Stimulated activated CD4-positive, alpha-beta T cell treated with anti-CD3 and anti-CD28 coated beads, Interleukin-4, amount 100 ng/mL, for 4 hours (primary cell): ENCODE measurements around the gene PCSK5.

Experiments used
- DNase-seq, 2 experiments: peaks; one replicate each; pipeline ENCODE4 v3.0.0-alpha.2; 2020

The PCSK5 gene

DNA sequence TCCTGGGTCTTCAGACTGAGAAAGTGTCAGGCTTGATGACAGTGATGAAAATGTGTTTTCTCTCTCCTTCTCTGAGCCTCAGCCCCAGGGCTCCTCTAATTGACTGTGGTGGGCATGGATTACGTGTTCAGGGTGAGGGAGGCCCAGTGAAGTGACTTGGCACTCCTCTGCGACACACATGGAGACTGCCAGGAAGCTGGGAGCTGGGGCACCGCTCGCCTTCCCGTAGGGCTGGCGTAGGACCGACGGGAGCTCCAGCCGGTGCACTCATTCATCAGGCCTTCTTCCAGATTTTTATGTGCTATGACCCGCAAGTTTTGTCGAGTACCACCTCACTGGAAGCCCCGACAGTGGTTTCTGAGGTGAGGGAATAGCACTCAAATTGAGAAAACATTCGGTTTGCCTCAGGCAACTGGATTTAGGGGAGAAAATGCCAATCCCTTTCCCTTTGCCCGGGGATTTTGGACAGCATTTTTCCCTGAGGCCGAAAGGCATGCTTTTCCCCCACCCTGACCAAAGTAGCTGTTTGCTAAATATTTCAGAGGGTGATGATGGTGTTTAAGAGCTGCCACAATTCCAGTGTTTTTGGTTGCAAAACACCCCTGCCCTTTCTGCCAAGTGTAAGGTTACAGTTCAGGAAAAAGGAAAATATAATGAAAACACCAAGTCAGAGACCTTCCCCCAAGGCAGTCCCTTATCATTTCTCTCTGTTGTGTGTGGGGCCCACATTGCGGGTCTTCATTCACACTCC lies 83.7 kb downstream of the PCSK5 start:
- no peak for DNase-seq

DNA sequence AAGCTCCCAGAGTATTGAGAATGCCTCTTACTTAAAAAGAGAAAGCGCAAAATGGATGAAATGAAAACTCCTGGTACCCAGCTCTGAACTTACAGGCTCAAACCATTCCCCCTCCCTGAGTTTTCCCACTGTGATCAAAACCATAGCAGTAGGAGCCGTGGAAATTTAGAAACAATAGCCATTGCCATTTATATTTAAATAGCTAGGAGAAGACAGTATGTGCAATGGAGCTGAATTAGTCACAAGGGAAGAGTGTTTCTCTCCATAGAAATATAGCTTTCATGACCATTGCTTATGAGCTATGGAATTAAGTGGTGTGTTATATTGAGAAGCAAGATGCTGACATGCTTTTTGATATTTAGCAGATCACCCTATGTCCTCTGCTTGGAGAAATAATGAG lies 84.6 kb downstream of the PCSK5 start:
- no peak for DNase-seq

DNA sequence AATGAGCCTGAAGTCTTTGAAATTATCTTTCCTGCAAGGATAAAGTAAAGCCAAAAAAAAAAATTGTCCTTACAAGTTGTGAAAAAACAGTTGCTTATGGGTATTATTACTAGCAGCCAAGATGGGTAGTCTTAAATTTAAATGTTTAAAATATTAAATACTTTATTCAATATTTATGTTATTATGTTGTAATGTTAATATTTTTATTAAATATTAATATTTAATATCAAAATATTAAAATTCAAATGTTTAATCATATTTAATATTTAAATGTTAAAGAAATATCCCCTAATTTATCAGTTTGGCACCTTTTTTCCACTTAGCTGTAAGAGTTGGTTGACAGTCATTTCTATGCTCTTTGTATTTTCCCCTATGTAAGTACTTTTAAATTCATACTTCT lies 86.1 kb downstream of the PCSK5 start:
- no peak for DNase-seq

DNA sequence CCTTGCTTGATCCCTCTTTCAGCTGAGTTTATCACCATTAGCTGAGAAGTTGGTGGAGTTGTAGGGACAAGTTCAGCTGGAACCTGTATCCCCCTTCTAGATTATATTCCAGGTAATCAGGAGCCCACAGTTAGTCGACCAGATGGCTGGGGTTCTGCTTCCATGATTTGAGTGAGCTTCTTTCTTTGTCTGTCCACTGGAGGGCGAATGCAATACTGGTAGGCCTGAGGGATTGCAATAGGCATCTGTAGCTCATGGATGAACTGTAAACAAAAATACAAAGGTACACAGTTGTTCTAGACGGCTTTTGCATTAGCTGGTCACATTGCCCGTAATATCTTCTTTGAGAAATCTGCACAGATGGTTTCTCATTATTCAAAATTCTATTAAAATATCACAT lies 88.9 kb downstream of the PCSK5 start:
- no peak for DNase-seq

DNA sequence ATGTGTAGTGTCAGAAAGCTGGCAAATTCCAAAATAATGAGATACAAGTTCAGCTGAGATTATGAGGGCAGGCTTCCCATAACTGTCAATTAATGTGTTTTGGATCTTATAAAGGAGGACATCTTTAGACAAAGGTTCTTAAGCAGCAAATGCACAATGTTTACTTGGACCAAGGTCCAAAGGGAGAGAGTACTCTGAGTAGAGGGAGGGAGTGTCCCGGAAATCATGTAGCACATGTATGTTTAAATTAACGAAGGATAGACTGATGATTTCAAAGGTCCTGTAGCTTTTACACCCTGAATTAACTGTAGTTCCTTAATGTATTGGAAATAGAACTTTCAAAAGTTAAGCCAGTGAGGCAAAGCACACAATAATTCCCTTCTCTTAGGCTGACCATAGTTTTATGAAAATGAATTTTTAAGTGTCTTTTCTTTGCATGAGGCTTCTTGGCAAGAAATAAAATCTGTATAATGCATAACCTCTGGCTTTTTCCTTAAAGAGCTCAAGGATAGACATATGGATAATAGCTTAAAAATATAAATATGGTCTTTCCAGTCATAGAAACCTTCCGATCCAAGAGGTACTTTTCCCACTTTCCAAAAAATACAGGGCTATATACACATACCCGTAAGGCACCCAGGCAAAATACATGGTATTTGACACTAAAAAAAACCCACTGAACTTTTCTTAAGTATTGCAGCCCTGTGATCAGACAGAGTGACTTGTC lies 93.0 kb downstream of the PCSK5 start:
- DNase-seq: no peak

DNA sequence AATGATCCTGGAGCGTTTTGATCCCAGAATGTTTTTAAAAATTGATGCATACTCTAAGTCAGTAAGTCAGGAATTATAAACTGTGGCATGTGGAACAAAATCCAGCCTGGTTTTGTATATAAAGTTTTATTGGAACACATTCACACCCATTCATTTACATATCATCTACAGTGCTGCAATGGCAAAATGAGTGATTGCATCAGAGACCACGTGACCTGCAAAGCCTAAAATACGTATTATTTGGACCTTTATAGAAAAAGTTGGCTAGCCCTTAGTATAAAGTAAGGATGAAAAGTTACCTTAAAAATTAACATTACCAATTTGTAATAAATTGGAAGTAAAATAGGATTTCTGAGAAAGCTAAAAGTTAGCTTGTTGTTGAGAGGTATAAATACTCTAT lies 95.0 kb downstream of the PCSK5 start:
- DNase-seq: no peak

DNA sequence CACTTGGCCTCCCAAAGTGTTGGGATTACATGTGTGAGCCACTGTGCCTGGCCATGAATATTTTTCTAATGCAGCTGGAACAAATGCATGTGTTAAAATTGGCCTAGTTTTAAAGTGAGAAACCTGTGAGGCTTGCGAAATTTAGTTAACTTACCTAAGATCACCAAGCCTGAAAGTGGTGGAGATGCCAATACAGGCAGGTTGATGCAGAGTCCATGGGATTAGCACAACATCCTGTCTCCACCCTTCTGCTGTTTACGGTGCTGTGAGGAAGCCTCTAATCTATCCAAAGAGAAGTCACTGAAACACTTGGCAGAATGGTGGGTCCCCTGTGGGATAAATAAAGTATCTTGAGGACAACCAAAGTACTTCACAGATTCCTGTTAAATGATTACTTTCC lies 98.2 kb downstream of the PCSK5 start:
- no peak for DNase-seq

DNA sequence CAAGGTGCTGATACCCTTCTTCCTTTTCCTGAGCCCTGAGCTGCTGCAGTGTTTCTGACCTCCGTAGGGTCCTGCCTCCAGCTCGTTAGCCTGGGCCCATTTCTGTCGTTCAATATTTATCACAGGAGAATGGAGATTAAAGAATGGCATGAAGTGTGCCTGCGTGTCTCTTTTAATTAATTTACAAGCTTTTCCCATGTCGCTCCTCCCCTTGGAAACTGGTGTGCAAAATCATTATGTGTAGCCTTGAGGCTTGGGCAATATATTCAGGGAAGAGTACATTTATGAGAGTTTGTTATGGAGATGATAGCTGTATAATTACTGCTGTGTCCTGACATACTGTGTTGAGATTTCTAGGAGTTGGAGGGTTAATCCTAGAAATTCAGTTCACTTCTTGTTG lies 99.7 kb downstream of the PCSK5 start:
- no peak for DNase-seq

DNA sequence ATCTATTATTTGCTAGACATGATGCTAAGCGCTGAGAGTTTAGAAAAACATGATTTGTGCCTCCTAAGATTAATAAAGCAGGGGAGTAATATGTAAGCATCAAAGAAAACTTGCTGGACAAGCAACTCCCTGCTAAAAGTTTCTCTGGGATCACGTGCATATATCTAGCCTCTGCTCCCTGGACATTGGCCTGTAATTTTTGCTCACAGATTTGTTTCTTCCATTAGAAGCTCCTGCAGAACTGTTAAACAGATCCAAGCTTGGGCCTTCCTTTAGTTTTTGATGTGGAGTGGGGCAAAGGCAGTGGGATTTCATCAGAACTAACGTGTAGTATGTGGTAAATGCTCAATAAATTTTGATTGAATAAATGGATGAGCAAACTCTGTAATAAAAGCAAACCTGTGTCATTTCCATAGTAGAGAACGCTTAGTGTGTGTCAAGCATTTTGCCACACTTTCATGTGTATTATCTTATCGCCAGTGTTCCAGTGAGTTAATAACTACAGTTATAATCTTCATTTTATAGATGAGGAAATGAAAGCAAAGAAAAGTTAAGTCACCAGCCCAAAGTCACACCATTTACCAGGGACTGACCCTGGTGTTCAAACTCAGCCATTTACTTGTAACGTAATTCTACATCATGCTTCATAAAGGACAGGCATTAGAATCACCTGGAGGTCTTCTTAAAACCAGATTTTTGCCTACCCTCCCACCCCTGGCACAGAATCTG lies 100.3 kb downstream of the PCSK5 start:
- no peak for DNase-seq

DNA sequence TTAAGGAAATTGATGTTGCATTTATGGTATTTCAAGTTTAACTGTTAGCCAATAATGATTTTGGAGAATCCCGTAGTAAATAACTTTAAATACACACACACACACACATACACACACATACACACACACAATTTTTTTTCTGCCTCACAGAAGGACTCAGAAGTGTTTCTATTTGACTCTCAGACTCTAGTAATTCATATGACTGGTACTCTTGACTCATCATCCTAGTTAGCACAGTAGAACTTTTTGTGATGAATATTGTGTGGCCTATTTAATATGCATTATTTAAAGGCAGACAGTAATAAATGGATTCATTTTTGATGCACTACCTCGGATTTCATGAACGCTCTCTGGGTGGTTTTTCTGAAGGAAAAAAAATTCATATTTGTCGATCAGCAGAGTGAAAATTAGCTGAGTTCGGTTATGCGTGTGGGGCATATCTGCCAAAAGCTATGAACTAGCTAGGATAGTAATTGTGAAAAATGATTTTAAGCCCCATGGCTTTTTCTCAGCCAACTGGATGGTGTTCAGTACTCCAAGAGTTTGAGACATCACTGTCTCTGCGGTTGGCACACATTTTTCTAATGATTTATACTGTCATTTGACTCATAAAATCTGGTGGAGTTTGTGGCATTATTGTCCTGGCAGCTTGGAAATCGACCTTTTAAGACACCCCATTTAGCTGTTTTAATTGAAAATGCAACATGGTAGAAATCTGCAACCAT lies 102.2 kb downstream of the PCSK5 start:
- DNase-seq: no peak

DNA sequence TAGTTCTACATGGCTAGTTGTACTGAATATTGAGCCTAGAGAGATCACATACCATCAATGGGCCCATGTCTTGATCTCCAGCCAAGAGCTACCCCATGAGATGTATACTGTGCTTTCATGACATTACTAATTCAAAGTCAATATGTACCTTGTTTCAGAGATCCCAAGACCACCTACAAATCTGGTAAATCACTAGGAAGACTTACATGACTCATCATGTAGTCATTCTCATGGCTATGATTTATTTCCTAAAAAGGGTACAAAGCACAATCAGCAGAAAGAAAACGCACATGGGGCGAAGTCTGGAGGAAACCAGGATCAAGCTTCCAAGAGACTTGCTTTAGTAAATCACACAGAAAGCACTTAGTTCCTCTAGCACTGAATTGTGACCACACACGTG lies 103.0 kb downstream of the PCSK5 start:
- no peak for DNase-seq

DNA sequence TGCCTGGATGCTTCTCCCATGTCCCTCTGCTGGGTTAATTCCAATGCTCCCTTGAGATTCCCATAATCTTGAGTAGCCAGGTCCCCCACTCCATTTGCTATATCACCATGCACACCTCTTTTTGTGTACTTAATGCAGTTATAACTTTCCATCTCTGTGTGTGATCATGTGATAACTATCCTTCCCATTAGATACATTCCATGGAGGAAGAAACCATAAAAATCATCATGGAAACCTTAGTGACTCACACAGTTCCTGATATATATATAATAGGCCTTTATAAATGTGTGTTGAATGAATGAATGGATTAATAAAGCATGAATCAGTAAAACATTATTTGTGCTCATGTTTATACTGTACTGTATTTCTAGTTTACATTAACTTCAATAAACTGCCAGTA lies 104.6 kb downstream of the PCSK5 start:
- DNase-seq: no peak

DNA sequence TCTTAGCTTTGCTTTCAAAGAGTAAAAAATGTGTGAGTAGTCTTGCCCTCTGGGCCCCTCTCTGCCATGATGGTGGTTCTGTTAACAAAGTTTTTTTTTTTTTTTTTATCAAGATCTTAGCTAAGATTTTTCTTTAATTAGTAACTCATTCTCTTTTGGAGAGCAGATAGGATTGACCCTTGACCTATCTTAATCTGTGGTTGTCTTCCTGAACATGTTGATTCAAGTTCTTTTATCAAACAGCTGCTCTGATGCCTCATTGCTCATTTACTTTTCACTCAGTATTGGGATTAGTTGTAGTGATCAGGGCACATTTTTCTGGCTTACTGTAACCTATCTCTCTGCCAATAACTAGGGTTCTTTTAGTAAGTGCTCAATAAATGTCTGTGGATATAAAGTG lies 106.3 kb downstream of the PCSK5 start:
- DNase-seq: no peak

DNA sequence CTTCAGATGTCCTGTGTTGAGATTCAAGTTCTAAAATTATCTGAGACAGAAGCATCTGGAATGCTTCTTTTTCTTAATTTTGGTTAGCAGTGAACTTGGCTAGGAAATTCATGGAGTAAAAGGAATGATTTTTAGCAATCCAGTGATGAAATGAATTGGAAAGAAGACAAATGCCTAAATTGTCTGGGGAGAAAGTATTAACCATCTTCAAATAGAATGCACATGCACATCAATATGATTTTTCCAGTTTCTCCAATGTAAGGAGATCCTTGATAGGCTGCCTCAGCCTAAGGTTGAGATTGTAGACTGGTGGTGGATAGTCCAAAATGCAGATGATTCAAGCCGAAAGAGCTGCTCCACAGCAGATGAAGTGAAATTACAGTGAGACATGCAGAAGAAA lies 106.7 kb downstream of the PCSK5 start:
- DNase-seq: no peak

DNA sequence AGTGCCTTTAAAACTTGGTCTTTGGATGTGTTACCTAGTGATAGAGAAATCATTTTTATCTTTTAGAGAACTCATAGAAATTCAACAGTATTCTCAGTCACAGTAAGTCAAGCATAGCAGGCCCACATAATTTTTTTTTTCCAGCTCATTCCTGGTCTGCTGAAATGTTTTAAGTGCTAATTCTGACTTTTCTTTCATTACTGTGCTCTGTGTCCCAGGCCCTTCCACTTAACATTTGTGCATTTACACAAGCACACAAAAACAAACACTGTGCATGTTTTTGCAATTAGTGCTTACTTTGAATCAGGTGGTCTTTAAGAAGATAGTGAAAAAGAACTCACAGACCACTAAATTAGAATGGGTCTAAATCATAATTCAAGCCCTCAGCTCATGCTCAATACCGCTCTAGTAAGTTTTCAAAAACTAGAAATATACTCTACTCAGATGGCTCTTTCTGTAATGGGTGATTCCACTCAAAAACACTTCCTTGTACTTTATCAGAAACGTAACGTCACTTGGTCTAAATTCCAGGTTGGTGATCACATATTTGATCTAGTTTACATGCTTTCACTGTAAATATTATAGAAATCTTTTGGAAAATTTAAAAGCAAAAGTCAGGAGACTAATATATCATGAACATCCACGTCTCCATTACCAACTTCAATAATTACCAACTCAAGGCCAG lies 107.8 kb downstream of the PCSK5 start:
- no peak for DNase-seq

DNA sequence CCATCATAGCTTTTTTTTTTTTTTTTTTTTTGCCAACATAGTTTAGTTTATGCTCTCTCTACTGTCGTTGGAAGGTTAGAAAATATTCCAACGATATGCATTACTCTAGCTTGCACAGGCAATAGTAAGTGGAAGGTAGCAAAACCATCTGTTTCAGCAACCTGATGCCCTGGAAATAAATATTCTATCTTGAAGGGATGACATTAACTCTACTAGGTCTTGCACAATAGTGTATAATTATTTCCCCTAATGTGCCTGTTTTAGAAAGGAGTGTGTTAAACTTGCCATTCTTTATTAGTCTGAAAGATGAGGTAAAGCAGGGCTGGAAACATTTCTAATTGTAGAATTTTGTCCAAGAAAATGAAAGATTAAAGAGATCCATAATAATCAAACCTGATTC lies 111.0 kb downstream of the PCSK5 start:
- no peak for DNase-seq

DNA sequence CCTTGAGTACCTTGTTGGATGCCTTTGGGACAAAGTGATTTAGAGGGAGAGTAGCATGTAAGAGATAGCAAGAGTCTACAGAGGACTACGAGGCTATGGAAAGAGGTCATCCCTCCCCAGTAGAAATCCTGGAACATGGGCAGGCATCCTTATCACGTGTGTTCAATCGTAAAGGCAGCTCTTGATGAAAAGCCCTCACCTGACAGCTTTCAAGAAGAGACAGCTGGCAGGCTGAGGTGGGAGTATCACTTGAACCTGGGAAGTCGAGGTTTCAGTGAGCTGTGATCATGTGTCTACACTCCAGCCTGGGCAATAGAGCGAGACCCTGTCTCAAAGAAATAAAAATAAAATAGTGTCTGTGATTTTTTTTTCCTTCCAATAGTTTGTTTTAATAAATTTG lies 112.6 kb downstream of the PCSK5 start:
- DNase-seq: no peak

DNA sequence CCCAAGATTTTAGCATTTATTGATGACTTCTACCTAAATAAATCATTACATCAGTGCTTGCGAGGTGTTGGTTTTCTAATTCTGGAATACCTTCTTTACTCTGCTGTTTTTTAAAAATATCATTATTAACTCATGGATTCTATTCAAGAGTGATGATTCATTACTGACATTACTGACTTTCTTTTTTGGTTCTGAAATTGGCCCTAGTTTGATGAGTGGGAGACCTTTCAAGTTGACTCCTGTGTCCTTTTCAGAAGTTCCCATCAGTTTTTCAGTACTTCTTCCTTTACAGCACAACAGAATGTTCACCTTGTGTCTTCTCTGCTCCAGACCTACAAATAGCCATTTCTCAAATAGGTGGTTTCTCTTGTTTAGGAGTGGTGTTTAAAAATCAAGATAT lies 114.1 kb downstream of the PCSK5 start:
- no peak for DNase-seq

DNA sequence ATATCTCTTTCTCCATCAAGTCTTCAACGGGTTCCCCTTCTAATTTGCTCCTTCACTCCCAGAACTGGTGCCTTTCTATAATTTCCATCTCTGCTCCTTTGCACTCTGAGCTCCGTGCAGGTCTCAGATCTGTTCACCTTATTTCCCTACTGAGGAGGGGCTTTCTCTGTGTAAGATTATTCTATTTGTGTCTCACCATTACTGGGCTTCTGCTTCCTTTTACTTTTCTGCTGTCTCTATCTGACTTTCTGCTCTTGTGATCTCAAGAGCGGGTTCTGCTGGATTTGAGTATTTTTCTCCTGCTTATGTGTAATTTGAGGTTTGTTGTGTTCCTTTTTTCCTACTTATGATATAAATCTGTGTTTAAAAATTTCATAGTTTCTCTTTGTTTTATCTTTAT lies 117.5 kb downstream of the PCSK5 start:
- no peak for DNase-seq

DNA sequence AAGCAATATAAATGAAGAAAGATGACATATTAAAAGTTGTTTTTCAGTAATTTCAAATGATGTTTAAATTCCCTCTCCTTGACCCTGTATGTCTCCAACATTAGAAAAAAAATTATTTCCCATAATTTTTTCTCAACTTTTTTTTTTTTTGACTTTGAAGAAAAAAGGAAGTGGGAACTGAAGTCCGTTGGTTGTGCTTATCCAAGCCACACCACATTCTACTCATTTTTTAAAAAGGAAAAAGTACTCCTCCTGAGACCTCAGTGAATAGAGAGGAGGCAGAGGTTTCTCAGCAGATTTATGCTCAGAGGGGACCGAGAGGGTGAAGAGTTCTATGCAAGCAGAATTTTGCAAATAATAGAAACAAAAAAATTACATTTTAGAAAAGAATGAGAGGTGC lies 123.3 kb downstream of the PCSK5 start:
- no peak for DNase-seq

DNA sequence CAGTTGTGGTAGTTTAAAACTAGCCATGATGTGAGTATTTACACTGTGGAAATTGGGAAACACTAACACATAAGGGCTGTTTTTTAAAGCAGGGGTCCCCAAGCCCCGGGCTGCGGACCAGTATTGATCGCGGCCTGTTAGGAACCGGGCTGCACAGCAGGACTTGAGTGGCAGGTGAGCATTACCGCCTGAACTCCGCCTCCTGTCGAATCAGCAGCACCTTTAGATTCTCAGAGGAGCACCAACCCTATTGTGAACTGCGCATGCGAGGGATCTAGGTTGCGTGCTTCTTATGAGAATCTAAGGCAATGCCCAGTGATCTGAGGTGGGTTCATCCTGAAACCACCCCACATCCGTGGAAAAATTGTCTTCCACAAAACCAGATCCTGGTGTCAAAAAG lies 127.8 kb downstream of the PCSK5 start:
- DNase-seq: no peak

DNA sequence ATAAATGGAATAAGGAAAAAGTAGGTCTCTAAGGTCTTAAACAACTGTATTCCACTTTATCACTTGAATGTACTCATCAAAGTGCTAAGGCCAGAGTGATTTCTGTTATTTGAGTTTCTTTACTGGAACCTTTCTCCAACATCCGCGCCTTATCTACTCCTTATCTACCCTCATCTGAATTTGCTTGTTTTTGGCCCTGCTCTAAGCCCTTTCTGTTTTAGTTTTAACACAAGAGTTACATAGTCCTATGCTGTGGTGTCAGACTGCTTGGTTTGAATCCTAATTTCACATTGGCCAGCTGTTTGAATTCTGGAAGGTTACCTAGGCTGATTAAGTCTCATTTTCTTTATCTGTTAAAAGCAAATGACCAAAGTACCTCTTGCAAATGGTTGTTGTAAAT lies 128.3 kb downstream of the PCSK5 start:
- no peak for DNase-seq

DNA sequence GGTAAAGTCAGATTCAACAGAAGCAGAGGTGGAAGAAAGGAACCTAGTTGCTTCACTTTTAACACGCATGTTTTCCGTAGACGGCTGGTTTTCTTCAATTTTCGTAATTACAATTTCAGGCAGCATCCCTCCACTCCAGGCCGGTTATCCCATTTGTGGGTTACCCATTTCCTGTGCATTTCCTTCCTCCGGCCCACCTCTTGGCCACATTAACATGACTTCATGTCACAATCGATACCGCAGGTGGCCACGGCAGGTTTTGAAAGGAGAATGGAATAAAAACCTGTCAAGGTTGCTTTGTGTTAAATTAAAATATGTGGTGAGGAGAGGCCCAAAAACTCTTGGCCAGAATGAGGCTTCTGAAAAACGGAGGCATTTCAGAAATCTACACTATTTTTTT lies 130.2 kb downstream of the PCSK5 start:
- no peak for DNase-seq
